ENCODE measurements around the gene PRRC2A. TPM values are rescaled to one million over a fixed set of nuclear protein-coding genes. Genes with fewer than 3 reads are reported as not detected.

PRRC2A gene
- total and polyA plus RNA-seq, 5 donors = 95.2 to 110 (median 97.5) TPM

DNA sequence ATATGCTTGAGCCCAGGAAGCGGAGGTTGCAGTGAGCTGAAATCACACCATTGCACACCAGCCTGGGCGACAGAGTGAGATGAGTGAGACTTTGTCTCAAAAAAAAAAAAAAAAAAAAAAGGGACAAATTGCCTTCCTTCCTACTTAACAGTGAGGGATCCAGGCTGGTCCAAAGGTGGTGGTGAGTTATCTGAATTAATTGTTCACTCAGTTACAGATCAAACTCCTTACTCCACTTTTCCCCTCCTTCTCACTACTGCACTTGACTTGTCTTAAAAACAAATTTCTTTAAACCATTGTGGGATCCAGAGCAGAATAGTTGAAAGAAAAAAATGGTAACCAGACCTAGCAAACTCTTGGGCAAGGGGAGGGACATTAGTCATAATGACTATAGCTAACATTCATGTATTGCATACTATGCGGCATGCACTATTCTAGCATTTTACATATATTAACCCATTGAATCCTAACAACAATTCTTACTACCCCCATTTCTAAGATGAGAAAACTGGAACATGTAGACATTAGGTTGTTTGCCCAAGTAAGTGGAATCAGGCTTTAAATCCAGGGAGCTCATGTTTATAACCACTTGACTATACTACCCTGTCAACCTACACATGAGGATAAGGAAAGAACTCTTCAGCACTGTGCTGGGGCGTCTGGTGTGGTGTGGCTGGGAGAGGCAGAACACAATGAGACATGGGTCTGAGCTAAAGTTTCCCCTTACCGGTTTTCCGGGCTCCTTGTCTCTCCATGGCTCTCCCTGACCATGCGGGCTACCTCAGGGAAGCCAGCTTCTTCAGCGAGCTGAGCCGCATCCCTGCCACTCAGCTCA, 42.8 kb downstream of the PRRC2A start:
- intact Hi-C loops (cut with DNase I) = loop anchor here in 1 of 4 donors (5.0 to 10.0 kb wide), 2 partner anchors 116 to 1311 kb away; partner anchors contain the start of genes ATP6V1G2 and NFKBIL1
- H3K27ac ChIP-seq (ENCODE audit: low read length) = peak overlapping the region; percentile 59
- DNase-seq (no peak), ATAC-seq (no peak)
- no peaks in the 10 kb centered on the region for H3K27me3 ChIP-seq (ENCODE audit: control insufficient read depth, insufficient read depth)
- H3K4me1 ChIP-seq (ENCODE audit: control insufficient read depth, insufficient read depth, low read length) = peaks cover 14% of the 10 kb centered on the region
- peak overlapping the region; percentile 90 for H3K4me3 ChIP-seq (ENCODE audit: low read length)
- no peaks in the 10 kb centered on the region for H3K9me3 ChIP-seq (ENCODE audit: control insufficient read depth, low read length)
- WGBS = 51% methylated on average over 9 of the region's 9 CpGs

- intact Hi-C loops (cut with DNase I) = loop anchor here in 1 of 4 donors (5.0 to 10.0 kb wide), 2 partner anchors 117 to 1311 kb away; partner anchors contain the start of genes ATP6V1G2 and NFKBIL1
Observed at GRCh38 chr6:31663961-31664789, 43.7 kb downstream of the PRRC2A start.

DNA sequence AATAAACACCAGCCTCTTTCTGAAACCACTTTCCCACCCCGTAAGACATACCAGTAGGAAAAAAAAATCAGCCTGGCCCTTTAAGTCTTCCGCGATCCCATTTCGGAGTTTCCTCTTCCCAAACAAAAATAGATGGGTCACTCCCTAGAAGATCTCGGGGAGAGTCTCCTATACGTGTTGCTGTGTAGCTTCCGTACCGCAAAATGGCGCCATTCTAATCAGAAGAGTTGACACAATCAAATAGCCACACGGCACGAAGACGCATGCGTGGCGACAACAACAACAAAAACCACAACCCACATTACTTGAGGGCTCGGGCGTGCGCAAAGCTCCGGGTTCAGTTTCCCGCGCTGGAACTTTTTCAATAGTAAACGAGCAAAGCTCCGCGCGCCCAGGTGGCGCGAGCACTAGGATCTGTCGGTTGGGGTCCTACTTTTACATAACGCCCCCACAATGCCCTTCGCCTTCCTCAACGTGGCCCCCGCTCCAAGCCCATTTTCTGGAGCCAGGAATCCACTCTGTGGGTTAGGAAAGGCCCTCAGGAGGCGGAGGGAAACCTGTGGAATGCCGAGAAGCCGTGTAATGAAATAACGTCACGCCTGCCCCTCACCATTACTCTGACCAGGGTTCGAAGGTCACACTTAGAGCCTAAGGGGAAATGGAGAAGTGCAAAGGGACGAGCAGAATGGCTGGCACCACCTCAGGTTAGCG, 44.4 kb downstream of the PRRC2A start, which contains the start of gene GPANK1:
GPANK1 (minus strand) TSS at position 208 of the 711 bp plus-strand sequence. CDS start 519 bp downstream, outside the sequence.
- H3K4me1 ChIP-seq (ENCODE audit: control insufficient read depth, insufficient read depth, low read length) = peaks cover 3% of the 10 kb centered on the region
- under 1% methylated on average over 39 of the region's 39 CpGs for WGBS

More at GRCh38 chr6:31663961-31664789, 43.7 kb downstream of the PRRC2A start:
- H3K27ac ChIP-seq (ENCODE audit: low read length) = peak overlapping the region; percentile 98
- peak overlapping the region; percentile 90 for H3K4me3 ChIP-seq (ENCODE audit: low read length)
- H3K4me1 ChIP-seq (ENCODE audit: control insufficient read depth, insufficient read depth, low read length) = peaks cover 9% of the 10 kb centered on the region
- no peaks in the 10 kb centered on the region for H3K27me3 ChIP-seq (ENCODE audit: control insufficient read depth, insufficient read depth)
- DNase-seq (peak; percentile 52 to 70 (median 68)), ATAC-seq (peak in 1 of 2 donors; percentile 22)
- H3K9me3 ChIP-seq (ENCODE audit: control insufficient read depth, low read length) = no peaks in the 10 kb centered on the region
- WGBS = 9% methylated on average over 17 of the region's 17 CpGs

DNA sequence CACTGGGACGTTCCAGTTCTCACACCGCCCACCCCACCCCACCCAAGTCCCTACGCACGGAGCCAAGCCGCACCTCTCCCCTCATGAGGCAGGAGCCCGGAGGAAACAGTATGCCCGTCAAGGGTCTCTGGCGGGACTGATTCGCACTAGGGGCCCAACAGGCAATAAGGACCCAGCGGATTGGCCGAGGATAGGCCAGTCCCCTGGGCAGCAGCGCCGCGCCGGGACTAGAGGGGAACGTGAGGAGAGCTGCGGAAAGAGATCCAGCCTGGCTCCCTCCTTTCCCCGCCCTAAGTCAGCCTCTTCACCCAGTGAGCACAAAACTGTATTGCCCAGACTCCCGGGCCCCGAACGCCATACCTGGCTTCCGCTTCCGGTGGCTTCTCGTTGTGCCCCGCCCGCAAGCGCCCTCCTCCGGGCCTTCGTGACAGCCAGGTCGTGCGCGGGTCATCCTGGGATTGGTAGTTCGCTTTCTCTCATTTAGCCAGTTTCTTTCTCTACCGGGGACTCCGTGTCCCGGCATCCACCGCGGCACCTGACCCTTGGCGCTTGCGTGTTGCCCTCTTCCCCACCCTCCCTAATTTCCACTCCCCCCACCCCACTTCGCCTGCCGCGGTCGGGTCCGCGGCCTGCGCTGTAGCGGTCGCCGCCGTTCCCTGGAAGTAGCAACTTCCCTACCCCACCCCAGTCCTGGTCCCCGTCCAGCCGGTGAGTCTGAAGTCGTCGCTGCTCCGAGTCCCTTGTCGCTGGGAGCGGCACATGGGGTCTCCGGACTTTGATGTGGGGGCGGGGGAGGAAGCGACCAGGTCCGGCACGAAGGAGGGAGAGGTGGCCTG, 45.2 kb downstream of the PRRC2A start, which contains the start of gene CSNK2B:
CSNK2B (plus strand) TSS at position 580 of the 836 bp plus-strand sequence. CDS start 752 bp downstream, outside the sequence.
- Histone ChIP-seq H3K27ac (ENCODE audit: low read length) (peak within 1 kb of the TSS; percentile 98), H3K4me1 (ENCODE audit: control insufficient read depth, insufficient read depth, low read length) (peaks cover 3% of the 10 kb centered on the region), H3K4me3 (ENCODE audit: low read length) (peak within 1 kb of the TSS; percentile 90), H3K27me3 (ENCODE audit: control insufficient read depth, insufficient read depth) (no peaks in the 10 kb centered on the region), H3K9me3 (ENCODE audit: control insufficient read depth, low read length) (no peaks in the 10 kb centered on the region)
- ATAC-seq (peak; percentile 93 to 94), DNase-seq (peak; percentile 99 to 100 (median 99))
- intact Hi-C loops (cut with DNase I) = loop anchor here in 1 of 4 donors (5.0 to 10.0 kb wide), 2 partner anchors 62 to 1309 kb away; partner anchors contain the start of gene DDAH2
- under 1% methylated on average over 63 of the region's 63 CpGs for WGBS

More for the DNA sequence above, 44.4 kb downstream of the PRRC2A start, which contains the start of gene GPANK1:
- H3K27ac ChIP-seq (ENCODE audit: low read length) = peak within 1 kb of the TSS; percentile 98
- ATAC-seq (peak; percentile 68 to 75), DNase-seq (peak; percentile 91 to 97 (median 95))
- no peaks in the 10 kb centered on the region for H3K9me3 ChIP-seq (ENCODE audit: control insufficient read depth, low read length)
- intact Hi-C loops (cut with DNase I) = loop anchor here in 1 of 4 donors (5.0 to 10.0 kb wide), 3 partner anchors 62 to 1310 kb away; partner anchors contain the start of genes ATP6V1G2, DDAH2 and NFKBIL1
- H3K27me3 ChIP-seq (ENCODE audit: control insufficient read depth, insufficient read depth) = no peaks in the 10 kb centered on the region
- peak within 1 kb of the TSS; percentile 90 for H3K4me3 ChIP-seq (ENCODE audit: low read length)

DNA sequence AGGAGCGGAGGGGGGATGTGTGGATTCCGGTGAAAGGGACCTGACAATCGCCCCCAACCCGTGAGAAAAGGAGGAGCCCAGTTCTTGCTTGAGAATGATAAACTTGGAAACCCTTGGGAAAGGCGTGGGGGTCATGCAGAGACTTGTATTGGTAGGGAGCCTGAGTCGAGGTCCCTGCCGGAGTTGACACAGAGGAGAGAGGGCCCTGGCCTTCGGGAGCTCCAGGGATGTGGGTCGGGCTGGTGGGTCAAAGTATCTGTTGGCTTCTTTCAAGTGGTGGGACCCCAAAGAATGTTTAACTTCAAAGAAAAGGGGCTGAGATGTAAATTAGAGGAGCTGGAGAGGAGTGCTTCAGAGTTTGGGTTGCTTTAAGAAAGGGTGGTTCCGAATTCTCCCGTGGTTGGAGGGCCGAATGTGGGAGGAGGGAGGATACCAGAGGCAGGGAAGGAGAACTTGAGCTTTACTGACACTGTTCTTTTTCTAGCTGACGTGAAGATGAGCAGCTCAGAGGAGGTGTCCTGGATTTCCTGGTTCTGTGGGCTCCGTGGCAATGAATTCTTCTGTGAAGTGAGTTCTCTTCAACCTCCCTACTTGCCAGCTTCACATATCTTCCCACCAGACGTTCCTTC, 45.9 kb downstream of the PRRC2A start:
- DNase-seq = peak in 1 of 3 donors; percentile 47
- H3K27me3 ChIP-seq (ENCODE audit: control insufficient read depth, insufficient read depth) = no peaks in the 10 kb centered on the region
- no peak for ATAC-seq
- peak overlapping the region; percentile 72 for H3K4me3 ChIP-seq (ENCODE audit: low read length)
- intact Hi-C loops (cut with DNase I) = loop anchor here in 1 of 4 donors (5.0 to 10.0 kb wide), 2 partner anchors 61 to 1308 kb away; partner anchors contain the start of gene DDAH2
- peak overlapping the region; percentile 80 for H3K27ac ChIP-seq (ENCODE audit: low read length)
- peaks cover 3% of the 10 kb centered on the region for H3K4me1 ChIP-seq (ENCODE audit: control insufficient read depth, insufficient read depth, low read length)
- 3% methylated on average over 15 of the region's 15 CpGs for WGBS
- H3K9me3 ChIP-seq (ENCODE audit: control insufficient read depth, low read length) = no peaks in the 10 kb centered on the region

DNA sequence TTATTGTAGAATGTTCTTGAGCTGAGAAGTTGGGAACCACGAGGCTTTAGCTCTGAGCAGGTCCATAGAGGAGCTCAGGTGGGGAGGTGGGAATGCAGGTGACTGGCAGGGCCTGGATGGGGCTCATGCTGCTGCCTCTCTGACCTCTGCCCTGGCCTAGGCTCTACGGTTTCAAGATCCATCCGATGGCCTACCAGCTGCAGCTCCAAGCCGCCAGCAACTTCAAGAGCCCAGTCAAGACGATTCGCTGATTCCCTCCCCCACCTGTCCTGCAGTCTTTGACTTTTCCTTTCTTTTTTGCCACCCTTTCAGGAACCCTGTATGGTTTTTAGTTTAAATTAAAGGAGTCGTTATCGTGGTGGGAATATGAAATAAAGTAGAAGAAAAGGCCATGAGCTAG, 49.2 kb downstream of the PRRC2A start, which contains the start of gene LY6G5B:
LY6G5B (plus strand) TSS at position 301 of the 400 bp plus-strand sequence. CDS start 975 bp downstream, outside the sequence.
- WGBS = 80% methylated on average over 8 of the region's 8 CpGs
- H3K27me3 ChIP-seq (ENCODE audit: control insufficient read depth, insufficient read depth) = no peaks in the 10 kb centered on the region
- intact Hi-C loops (cut with DNase I) = loop anchor here in 1 of 4 donors (5.0 to 10.0 kb wide), 2 partner anchors 58 to 1305 kb away; partner anchors contain the start of gene DDAH2

DNA sequence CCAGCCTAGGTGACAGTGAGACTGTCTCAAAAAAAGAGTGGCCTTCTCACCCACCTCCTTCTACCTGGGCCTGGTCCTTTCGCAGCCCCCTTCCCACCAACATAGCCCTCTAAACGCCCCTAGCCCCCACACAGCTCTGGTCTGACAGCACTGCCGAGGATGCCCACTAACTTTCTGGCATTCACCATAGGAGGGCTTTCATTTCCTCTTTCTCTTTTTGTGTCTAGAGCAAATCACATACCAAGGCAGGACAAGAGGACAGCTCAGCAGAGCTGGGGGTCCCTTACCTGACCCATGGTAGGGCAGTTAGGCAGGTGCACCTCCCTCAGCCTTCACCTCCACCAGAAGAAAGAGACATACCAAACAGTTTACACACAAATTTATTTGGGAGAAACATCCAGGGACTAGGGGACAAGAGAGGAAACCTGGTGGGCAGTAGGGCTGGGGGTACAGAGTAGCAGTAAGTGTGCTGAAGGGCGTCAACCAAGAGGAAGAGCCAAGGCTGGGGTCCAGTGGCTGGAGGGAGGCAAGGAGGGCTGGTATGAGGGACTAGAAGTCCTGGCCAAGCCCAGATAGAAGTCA, 55.9 kb downstream of the PRRC2A start:
- Histone ChIP-seq H3K27me3 (ENCODE audit: control insufficient read depth, insufficient read depth) (no peaks in the 10 kb centered on the region), H3K27ac (ENCODE audit: low read length) (no peak overlapping the region), H3K4me1 (ENCODE audit: control insufficient read depth, insufficient read depth, low read length) (peaks cover 3% of the 10 kb centered on the region), H3K9me3 (ENCODE audit: control insufficient read depth, low read length) (no peaks in the 10 kb centered on the region), H3K4me3 (ENCODE audit: low read length) (no peak overlapping the region)
- intact Hi-C loops (cut with DNase I) = no loop called here
- ATAC-seq = no peak
- WGBS = 82% methylated on average over 4 of the region's 4 CpGs
- no peak for DNase-seq

More for the DNA sequence above, 49.2 kb downstream of the PRRC2A start, which contains the start of gene LY6G5B:
- Histone ChIP-seq H3K9me3 (ENCODE audit: control insufficient read depth, low read length) (no peaks in the 10 kb centered on the region), H3K4me3 (ENCODE audit: low read length) (no peak within 1 kb of the TSS), H3K27ac (ENCODE audit: low read length) (no peak within 1 kb of the TSS), H3K4me1 (ENCODE audit: control insufficient read depth, insufficient read depth, low read length) (no peaks in the 10 kb centered on the region)
- DNase-seq (peak in 1 of 3 donors; percentile 45), ATAC-seq (no peak)

DNA sequence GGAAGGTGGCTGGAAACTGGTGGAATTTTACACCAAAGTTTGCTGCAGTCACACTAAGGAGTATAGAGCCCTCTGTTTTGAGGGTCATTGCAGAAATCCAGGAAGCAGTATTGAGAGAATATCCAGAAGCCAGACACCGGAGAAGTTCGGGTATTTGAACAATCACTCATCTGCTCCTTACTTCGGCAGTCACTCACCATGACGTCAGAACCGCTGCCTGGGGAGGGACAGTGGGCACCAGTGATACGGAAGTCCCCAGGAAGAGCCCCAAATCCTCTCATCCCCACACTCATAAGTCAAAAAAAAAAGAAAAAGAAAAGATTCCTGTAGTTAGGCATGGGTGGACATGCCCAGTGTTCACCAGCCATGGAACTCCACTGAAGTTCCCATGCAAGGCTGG, 56.4 kb downstream of the PRRC2A start:
- no peaks in the 10 kb centered on the region for H3K9me3 ChIP-seq (ENCODE audit: control insufficient read depth, low read length)
- 58% methylated on average over 6 of the region's 6 CpGs for WGBS
- H3K27me3 ChIP-seq (ENCODE audit: control insufficient read depth, insufficient read depth) = no peaks in the 10 kb centered on the region
- DNase-seq (no peak), ATAC-seq (no peak)
- intact Hi-C loops (cut with DNase I) = no loop called here
- H3K4me3 ChIP-seq (ENCODE audit: low read length) = no peak overlapping the region
- H3K27ac ChIP-seq (ENCODE audit: low read length) = no peak overlapping the region
- H3K4me1 ChIP-seq (ENCODE audit: control insufficient read depth, insufficient read depth, low read length) = peaks cover 3% of the 10 kb centered on the region

Measured in right cardiac atrium (tissue), 5 donors.